Liver (tissue), 9 donors: ENCODE measurements around the gene RBM47. TPM values are rescaled to one million over a fixed set of nuclear protein-coding genes. Genes with fewer than 3 reads are reported as not detected.

Source experiments
- DNase-seq: peaks from one replicate; pipeline ENCODE4 v3.0.0-alpha.2; 2017; ENCODE audit warnings: low spot score
- H3K27ac ChIP-seq, 2 donors: one replicate each; pipeline ENCODE4 v1.7.0; 2013; ENCODE audit warnings: inconsistent platforms in 2 of 2, low read length in 2 of 2, control low read depth in 1 of 2, low read depth in 1 of 2, mild to moderate bottlenecking in 1 of 2
- H3K27me3 ChIP-seq, 4 donors: one replicate each; pipeline versions ENCODE4 v1.6.1 to v1.7.0; 2013; ENCODE audit warnings: low read length in 3 of 4, inconsistent platforms in 1 of 4, mild to moderate bottlenecking in 1 of 4, moderate library complexity in 1 of 4; ENCODE audit not compliant: control insufficient read depth in 4 of 4, insufficient read depth in 4 of 4
- H3K36me3 ChIP-seq, 4 donors: one replicate each; pipeline versions ENCODE4 v1.6.1 to v1.7.0; 2013; ENCODE audit warnings: low read length in 3 of 4, mild to moderate bottlenecking in 3 of 4, low read depth in 1 of 4, moderate library complexity in 1 of 4; ENCODE audit not compliant: control insufficient read depth in 4 of 4, insufficient read depth in 3 of 4
- H3K4me1 ChIP-seq, 4 donors: one replicate each; pipeline versions ENCODE4 v1.6.1 to v1.7.0; 2013; ENCODE audit warnings: low read length in 3 of 4, mild to moderate bottlenecking in 3 of 4, moderate library complexity in 1 of 4; ENCODE audit not compliant: control insufficient read depth in 4 of 4, insufficient read depth in 4 of 4
- H3K4me3 ChIP-seq, 3 donors: one replicate each; pipeline versions ENCODE4 v1.6.1 to v1.7.0; 2013; ENCODE audit warnings: low read length in 3 of 3, control low read depth in 1 of 3, low read depth in 1 of 3, mild to moderate bottlenecking in 1 of 3
- H3K9ac ChIP-seq, 2 donors: one replicate each; pipeline ENCODE4 v1.7.0; 2013; ENCODE audit warnings: low read length in 2 of 2, mild to moderate bottlenecking in 2 of 2, moderate library complexity in 2 of 2, control low read depth in 1 of 2, low read depth in 1 of 2
- H3K9me3 ChIP-seq, 4 donors: one replicate each; pipeline versions ENCODE4 v1.6.1 to v1.7.0; 2013; ENCODE audit warnings: low read length in 3 of 4; ENCODE audit not compliant: control insufficient read depth in 4 of 4
- EGR1 ChIP-seq, 2 donors: IDR thresholded peaks; 2 replicates each; pipeline ENCODE4 v1.6.1; 2016 to 2018; ENCODE audit warnings: antibody characterized with exemption in 2 of 2, low read depth in 2 of 2
- FOXA1 ChIP-seq: IDR thresholded peaks from 2 replicates; pipeline ENCODE4 v1.6.1; 2016; ENCODE audit warnings: antibody characterized with exemption
- FOXA2 ChIP-seq: IDR thresholded peaks from 2 replicates; pipeline ENCODE4 v1.6.1; 2016; ENCODE audit warnings: antibody characterized with exemption
- GABPA ChIP-seq, 2 donors: IDR thresholded peaks in 1 of 2; conservative IDR thresholded peaks in 1 of 2; 2 replicates each; pipeline ENCODE4 v1.6.1; 2016; ENCODE audit warnings: antibody characterized with exemption in 2 of 2, mild to moderate bottlenecking in 1 of 2, moderate library complexity in 1 of 2
- HNF4A ChIP-seq, 2 donors: conservative IDR thresholded peaks; 2 replicates each; pipeline ENCODE4 v1.6.1; 2016; ENCODE audit warnings: antibody characterized with exemption in 2 of 2, mild to moderate bottlenecking in 2 of 2
- HNF4G ChIP-seq: IDR thresholded peaks from 2 replicates; pipeline ENCODE4 v1.6.1; 2016; ENCODE audit warnings: antibody characterized with exemption
- JUND ChIP-seq, 2 donors: IDR thresholded peaks; 2 replicates each; pipeline ENCODE4 v1.6.1; 2016; ENCODE audit warnings: antibody characterized with exemption in 2 of 2
- NR2F2 ChIP-seq: IDR thresholded peaks from 2 replicates; pipeline ENCODE4 v1.6.1; 2016; ENCODE audit warnings: antibody characterized with exemption
- RAD21 ChIP-seq, 2 donors: IDR thresholded peaks; 2 replicates each; pipeline ENCODE4 v1.6.1; 2016; ENCODE audit warnings: antibody characterized with exemption in 2 of 2, mild to moderate bottlenecking in 2 of 2
- RXRA ChIP-seq, 2 donors: IDR thresholded peaks; 2 replicates each; pipeline ENCODE4 v1.6.1; 2017 to 2018; ENCODE audit warnings: antibody characterized with exemption in 2 of 2, mild to moderate bottlenecking in 1 of 2
- SP1 ChIP-seq: IDR thresholded peaks from 2 replicates; pipeline ENCODE4 v1.6.1; 2018; ENCODE audit warnings: antibody characterized with exemption, mild to moderate bottlenecking
- TAF1 ChIP-seq: conservative IDR thresholded peaks from 2 replicates; pipeline ENCODE4 v1.6.1; 2016; ENCODE audit warnings: antibody characterized with exemption, mild to moderate bottlenecking
- YY1 ChIP-seq: IDR thresholded peaks from 2 replicates; pipeline ENCODE4 v1.6.1; 2016; ENCODE audit warnings: antibody characterized with exemption, mild to moderate bottlenecking
- WGBS: extraction: QIAGEN DNeasy Blood & Tissue Kit; methylation state at CpG from one replicate; pipeline ENCODE4 v1.1.7; 2013; 5-methylcytosine and 5-hydroxymethylcytosine counted together
- polyA plus RNA-seq, 2 donors: library from polyadenylated mRNA; stranded (reverse) in 1 of 2; unstranded in 1 of 2; fragments of 200-250 nt in 1 of 2; fragments of >200 nt in 1 of 2; fragmentation: Nextera tagmentation in 1 of 2; extraction: Ambion mirVana in 1 of 2; gene quantifications; one replicate each; pipeline versions ENCODE4 v1.2.1 to v1.2.3, GENCODE V29; 2013 to 2015
- total RNA-seq, 2 donors: library from RNA; depleted of rRNA; stranded (reverse); fragments of >200 nt; gene quantifications; one replicate each; pipeline ENCODE4 v1.2.3, GENCODE V29; 2014
- TF ChIP-seq, protein P1 (sequence below): fragments of 150-350 bp; IDR thresholded peaks from 2 replicates; pipeline ENCODE4 v1.5.1; 2017; ENCODE audit warnings: improper control_type of control experiment, low read depth, low read length; ENCODE audit not compliant: missing input control
- TF ChIP-seq, protein P2 (sequence below): IDR thresholded peaks from 2 replicates; pipeline ENCODE4 v1.6.1; 2016; ENCODE audit warnings: antibody characterized with exemption, mild to moderate bottlenecking
- TF ChIP-seq, protein P3 (sequence below): IDR thresholded peaks from 2 replicates; pipeline ENCODE4 v1.6.1; 2016; ENCODE audit warnings: antibody characterized with exemption
- TF ChIP-seq, protein P4 (sequence below): IDR thresholded peaks from 2 replicates; pipeline ENCODE4 v1.6.1; 2016; ENCODE audit warnings: antibody characterized with exemption
- TF ChIP-seq, protein P5 (sequence below): IDR thresholded peaks from 2 replicates; pipeline ENCODE4 v1.6.1; 2016; ENCODE audit warnings: antibody characterized with exemption
- donor health status: healthy.
- donor health status: healthy.
- donor health status: healthy.
- donor health status: healthy.
- donor health status: healthy.

Gene RBM47
- total and polyA plus RNA-seq, 4 donors: 16.5 to 81.2 (median 24.7) TPM

DNA sequence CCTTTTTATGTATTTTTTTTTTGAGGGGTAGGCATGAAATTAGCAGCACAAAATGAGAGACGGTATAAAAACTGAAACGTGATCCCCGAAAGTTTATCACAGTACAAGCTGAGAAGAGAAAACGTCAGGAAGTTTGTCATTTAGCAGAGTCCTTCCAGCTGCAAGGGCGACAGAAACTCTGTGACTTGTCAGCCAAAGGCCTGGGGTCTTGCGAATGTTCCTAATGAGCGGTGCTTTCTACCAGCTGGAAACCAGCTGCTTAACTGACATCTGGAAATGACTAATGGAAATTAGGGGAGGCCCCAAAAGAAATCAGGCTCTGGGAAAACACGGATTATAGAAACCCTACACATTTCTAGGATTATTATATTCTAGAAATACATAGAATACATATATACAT lies 228.0 kb downstream of the RBM47 start:
- no peak for DNase-seq
- no peaks in the 10 kb centered on the region for H3K36me3 ChIP-seq
- no peaks in the 10 kb centered on the region for H3K27me3 ChIP-seq
- no peak for TF ChIP-seq HNF4A (conservative IDR thresholded peaks at IDR 0.05)
- no peak for TF ChIP-seq RXRA (IDR thresholded peaks at IDR 0.05)
- TF ChIP-seq, protein P1, sequence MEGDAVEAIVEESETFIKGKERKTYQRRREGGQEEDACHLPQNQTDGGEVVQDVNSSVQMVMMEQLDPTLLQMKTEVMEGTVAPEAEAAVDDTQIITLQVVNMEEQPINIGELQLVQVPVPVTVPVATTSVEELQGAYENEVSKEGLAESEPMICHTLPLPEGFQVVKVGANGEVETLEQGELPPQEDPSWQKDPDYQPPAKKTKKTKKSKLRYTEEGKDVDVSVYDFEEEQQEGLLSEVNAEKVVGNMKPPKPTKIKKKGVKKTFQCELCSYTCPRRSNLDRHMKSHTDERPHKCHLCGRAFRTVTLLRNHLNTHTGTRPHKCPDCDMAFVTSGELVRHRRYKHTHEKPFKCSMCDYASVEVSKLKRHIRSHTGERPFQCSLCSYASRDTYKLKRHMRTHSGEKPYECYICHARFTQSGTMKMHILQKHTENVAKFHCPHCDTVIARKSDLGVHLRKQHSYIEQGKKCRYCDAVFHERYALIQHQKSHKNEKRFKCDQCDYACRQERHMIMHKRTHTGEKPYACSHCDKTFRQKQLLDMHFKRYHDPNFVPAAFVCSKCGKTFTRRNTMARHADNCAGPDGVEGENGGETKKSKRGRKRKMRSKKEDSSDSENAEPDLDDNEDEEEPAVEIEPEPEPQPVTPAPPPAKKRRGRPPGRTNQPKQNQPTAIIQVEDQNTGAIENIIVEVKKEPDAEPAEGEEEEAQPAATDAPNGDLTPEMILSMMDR: no peak
- TF ChIP-seq, protein P2, sequence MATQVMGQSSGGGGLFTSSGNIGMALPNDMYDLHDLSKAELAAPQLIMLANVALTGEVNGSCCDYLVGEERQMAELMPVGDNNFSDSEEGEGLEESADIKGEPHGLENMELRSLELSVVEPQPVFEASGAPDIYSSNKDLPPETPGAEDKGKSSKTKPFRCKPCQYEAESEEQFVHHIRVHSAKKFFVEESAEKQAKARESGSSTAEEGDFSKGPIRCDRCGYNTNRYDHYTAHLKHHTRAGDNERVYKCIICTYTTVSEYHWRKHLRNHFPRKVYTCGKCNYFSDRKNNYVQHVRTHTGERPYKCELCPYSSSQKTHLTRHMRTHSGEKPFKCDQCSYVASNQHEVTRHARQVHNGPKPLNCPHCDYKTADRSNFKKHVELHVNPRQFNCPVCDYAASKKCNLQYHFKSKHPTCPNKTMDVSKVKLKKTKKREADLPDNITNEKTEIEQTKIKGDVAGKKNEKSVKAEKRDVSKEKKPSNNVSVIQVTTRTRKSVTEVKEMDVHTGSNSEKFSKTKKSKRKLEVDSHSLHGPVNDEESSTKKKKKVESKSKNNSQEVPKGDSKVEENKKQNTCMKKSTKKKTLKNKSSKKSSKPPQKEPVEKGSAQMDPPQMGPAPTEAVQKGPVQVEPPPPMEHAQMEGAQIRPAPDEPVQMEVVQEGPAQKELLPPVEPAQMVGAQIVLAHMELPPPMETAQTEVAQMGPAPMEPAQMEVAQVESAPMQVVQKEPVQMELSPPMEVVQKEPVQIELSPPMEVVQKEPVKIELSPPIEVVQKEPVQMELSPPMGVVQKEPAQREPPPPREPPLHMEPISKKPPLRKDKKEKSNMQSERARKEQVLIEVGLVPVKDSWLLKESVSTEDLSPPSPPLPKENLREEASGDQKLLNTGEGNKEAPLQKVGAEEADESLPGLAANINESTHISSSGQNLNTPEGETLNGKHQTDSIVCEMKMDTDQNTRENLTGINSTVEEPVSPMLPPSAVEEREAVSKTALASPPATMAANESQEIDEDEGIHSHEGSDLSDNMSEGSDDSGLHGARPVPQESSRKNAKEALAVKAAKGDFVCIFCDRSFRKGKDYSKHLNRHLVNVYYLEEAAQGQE: no peak
- TF ChIP-seq EGR1 (IDR thresholded peaks at IDR 0.05; ENCODE audit: low read depth in 2 of 2): no peak
- no peak for TF ChIP-seq GABPA (IDR thresholded peaks at IDR 0.05 in 1 of 2, conservative IDR thresholded peaks at IDR 0.05 in 1 of 2)
- no peak for TF ChIP-seq YY1
- no peak for TF ChIP-seq SP1
- TF ChIP-seq JUND (IDR thresholded peaks at IDR 0.05): no peak
- TF ChIP-seq FOXA1: no peak
- TF ChIP-seq TAF1: no peak
- TF ChIP-seq, protein P3, sequence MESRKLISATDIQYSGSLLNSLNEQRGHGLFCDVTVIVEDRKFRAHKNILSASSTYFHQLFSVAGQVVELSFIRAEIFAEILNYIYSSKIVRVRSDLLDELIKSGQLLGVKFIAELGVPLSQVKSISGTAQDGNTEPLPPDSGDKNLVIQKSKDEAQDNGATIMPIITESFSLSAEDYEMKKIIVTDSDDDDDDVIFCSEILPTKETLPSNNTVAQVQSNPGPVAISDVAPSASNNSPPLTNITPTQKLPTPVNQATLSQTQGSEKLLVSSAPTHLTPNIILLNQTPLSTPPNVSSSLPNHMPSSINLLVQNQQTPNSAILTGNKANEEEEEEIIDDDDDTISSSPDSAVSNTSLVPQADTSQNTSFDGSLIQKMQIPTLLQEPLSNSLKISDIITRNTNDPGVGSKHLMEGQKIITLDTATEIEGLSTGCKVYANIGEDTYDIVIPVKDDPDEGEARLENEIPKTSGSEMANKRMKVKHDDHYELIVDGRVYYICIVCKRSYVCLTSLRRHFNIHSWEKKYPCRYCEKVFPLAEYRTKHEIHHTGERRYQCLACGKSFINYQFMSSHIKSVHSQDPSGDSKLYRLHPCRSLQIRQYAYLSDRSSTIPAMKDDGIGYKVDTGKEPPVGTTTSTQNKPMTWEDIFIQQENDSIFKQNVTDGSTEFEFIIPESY: no peak
- no peak for TF ChIP-seq NR2F2
- no peak for TF ChIP-seq HNF4G
- TF ChIP-seq, protein P4, sequence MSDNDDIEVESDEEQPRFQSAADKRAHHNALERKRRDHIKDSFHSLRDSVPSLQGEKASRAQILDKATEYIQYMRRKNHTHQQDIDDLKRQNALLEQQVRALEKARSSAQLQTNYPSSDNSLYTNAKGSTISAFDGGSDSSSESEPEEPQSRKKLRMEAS: no peak
- TF ChIP-seq RAD21 (IDR thresholded peaks at IDR 0.05): no peak
- no peak overlapping the region for H3K9ac ChIP-seq
- 82% methylated on average over 8 of the region's 8 CpGs for WGBS
- H3K4me1 ChIP-seq: peaks cover 2 to 14% (median 6%) of the 10 kb centered on the region in 4 donors
- H3K27ac ChIP-seq: no peak overlapping the region
- H3K4me3 ChIP-seq: no peak overlapping the region
- H3K9me3 ChIP-seq: no peaks in the 10 kb centered on the region

DNA sequence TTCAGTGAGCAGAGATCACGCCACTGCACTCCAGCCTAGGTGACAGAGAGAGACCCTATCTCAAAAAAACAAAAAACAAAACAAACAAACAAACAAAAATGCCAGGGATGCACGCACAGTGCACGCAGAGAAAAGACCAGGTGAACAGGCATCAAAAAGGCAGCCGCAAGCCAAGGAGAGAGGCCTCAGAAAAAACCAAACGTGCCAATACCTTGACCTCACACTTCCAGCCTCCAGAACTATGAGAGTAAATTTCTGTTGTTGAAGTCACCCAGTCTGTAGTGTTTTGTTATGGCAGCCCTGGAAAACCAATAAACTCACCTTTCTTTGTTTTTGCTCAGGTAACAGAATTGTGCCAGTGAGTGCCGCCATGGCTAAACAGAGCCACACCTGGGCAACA lies 228.6 kb downstream of the RBM47 start:
- no peaks in the 10 kb centered on the region for H3K36me3 ChIP-seq
- H3K9ac ChIP-seq: no peak overlapping the region
- H3K27ac ChIP-seq: no peak overlapping the region
- WGBS: 98% methylated on average over 6 of the region's 6 CpGs
- no peaks in the 10 kb centered on the region for H3K9me3 ChIP-seq
- peaks cover 3 to 19% (median 11%) of the 10 kb centered on the region in 4 donors for H3K4me1 ChIP-seq
- H3K4me3 ChIP-seq: no peak overlapping the region
- no peak for DNase-seq
- no peaks in the 10 kb centered on the region for H3K27me3 ChIP-seq
- TF ChIP-seq HNF4G (no peak), SP1 (no peak), JUND (IDR thresholded peaks at IDR 0.05) (no peak), YY1 (no peak), HNF4A (conservative IDR thresholded peaks at IDR 0.05) (no peak), FOXA1 (no peak), RXRA (IDR thresholded peaks at IDR 0.05) (no peak), GABPA (IDR thresholded peaks at IDR 0.05 in 1 of 2, conservative IDR thresholded peaks at IDR 0.05 in 1 of 2) (no peak), RAD21 (IDR thresholded peaks at IDR 0.05) (no peak), FOXA2 (no peak)
- TF ChIP-seq, protein P1: no peak
- TF ChIP-seq, protein P5, sequence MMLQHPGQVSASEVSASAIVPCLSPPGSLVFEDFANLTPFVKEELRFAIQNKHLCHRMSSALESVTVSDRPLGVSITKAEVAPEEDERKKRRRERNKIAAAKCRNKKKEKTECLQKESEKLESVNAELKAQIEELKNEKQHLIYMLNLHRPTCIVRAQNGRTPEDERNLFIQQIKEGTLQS: no peak
- TF ChIP-seq, protein P4: no peak
